CD4-positive, alpha-beta T cell treated with Interleukin-4 for 1 hour (primary cell): Measurements from ENCODE around the gene INPP5D.
"Not testable (repeated sequence)": the region's sequence is repeated elsewhere in the genome, so short reads cannot be mapped to it uniquely, and the experiment has no call there.

Source experiments
- DNase-seq, 2 donors: peaks; one replicate each; pipeline ENCODE4 v3.0.0-alpha.2; 2020 to 2022

INPP5D gene

DNA sequence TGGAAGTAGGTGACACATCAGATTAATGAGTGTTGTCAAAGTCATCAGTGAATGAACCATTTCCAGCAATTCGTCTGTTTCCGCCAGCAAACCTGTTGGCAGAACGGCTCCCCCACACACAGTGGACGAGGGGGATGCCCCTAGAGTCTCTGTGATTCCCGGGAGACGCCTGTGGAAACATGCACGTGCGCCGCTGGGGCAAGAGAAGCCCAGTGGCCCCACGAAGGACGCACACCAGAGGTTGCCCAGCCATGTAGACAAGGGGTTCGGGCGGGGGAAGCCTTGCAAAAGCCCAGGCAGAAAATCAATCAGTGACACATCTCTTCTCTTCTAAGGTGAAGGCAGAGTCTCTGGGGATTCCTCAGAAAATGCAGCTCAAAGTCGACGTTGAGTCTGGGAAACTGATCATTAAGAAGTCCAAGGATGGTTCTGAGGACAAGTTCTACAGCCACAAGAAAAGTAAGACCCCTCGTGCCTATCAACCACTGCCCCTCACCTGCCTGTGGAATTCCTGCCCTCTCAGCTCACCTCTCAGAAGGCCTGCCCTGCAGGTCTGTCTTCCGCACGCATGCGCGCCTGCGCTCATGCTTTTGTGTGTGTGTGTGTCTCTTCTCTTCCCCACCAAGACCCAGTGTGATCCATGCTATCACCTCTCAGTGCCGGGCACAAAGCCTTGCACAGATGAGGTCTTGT, 87.1 kb downstream of the INPP5D start:
- no peak for DNase-seq

DNA sequence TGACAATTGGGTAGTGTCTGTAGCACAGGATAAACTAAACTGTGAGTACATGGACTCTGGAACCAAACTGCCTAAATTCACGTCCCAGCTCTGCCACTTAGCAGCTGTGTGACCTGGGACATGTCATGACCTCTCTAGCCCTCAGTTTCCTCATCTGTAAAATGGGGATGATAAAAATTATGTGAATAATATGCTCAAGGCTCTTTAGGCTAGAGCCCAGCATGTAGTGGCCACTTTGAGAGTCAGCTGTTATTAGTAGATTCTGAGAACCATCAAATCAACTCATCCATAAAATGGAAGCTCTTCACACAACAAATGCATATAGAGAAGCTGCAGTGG, 87.7 kb downstream of the INPP5D start:
- no peak for DNase-seq

DNA sequence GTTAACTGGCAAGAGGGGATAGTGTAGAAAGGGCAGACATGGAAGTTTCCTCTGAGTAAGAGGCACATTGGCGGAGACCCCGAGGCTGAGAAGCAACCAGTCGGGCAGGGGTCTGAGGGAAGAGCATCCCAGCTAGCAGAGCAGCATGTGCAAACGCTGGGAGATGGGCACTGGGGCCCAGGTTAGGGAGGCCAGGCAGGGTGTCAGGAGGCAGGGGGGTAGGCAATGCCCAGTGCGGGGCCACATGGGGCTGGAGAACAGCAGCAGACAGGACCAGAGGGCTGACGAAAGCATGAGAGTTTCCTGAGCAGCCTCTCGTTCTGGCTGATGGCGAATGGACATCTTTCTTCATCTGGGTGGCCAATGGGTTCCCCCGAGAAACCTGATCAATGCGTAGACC, 88.2 kb downstream of the INPP5D start:
- DNase-seq, result no peak

DNA sequence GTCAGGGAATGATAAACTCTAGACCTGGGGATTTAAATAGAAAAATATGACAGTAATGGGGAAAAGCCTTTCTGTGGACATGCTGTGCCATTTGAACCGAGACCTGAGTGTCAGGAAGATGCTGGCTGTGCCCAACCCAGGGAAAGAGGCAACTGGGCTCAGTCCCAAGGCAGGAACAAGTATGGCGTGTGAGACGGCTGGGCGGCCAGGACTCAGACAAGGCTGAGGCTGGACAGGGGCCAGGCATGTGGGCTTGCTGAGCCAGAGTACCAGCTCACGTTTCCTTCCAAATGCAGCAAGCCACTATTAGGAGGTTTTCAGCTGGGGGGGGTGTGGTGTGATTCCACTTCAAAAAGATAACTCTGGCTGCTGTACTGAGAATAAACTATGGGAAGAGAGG, 92.4 kb downstream of the INPP5D start:
- DNase-seq, result no peak

DNA sequence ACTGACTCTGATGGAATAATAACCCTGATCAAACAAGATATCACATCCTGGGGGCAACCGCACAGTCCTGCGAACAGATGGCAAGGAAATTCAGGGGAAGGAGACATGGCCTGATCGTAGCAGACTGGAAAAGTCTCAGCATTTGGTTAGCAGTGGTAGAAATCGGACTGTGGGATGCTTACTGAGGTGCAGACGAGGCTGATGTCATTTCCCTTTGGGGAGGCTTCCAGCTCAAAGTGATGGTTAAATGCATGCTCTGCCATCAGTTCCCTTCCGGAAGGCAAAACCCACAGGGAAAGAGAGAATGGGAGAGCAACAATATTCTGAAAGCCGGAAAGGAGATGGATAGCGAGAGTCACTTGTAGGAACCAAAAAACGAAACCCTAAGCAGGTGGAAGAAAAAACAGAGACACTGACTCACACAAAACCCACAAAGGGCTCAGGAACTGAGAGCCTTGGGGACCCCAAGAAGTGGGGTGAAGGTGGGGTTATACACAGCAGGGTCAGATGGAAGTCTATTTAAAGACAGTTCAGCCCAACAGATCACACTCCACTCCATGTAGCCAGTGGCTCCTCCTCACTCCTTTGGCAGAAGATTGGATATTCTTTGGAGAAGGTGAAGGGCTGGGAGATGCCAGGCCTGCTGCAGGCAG, 93.1 kb downstream of the INPP5D start:
- DNase-seq, result no peak

DNA sequence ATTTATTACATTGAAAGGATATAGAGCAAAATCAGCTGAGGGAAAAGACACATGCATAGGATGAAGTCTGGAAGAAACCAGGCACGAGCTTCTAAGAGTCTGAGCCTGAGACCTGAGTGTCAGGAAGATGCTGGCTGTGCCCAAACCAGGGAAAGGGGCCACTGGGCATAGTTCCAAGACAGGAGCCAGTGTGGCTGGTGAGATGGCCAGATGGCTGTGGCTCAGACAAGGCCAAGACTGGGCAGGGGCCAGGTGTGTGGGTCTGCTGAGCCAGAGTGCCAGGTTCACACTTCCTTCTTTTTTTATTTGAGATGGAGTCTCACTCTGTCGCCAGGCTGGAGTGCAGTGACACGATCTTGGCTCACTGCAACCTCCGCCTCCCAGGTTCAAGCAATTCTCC, 95.9 kb downstream of the INPP5D start:
- no peak for DNase-seq

DNA sequence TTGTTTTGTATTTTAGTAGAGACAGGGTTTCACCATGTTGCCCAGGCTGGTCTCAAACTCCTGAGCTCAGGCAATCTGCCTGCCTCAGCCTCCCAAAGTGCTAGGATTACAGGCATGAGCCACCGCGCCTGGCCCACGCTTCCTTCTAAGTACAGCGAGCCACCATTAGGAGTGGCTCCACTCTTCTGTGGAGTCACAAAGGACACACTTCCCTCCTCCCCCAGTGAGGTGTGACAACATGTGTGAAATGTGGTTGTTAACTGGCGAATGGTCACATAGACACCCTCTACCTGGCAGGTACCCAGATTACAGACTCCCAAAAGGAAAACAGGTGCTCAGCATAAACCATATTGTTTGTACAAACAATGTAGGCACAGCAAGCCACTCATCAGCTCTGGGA, 96.3 kb downstream of the INPP5D start:
- not testable (repeated sequence) for DNase-seq

DNA sequence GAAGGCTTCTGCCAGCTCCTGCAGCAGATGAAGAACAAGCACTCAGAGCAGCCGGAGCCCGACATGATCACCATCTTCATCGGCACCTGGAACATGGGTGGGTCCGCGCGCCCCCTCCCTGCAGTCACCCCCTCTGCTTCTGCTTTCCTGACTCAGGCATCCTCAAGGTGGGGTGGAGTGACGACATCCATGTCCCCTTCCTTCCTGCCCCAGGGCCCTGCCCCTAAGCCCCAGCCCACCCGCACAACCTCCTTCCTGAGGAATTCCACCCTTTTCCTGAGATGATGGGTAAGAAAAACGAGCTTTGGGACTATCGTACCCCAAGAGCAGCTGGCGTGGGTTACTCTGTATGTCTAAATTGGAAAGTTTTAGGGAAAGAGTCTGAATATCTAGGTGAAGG, 101.6 kb downstream of the INPP5D start:
- DNase-seq, result no peak

DNA sequence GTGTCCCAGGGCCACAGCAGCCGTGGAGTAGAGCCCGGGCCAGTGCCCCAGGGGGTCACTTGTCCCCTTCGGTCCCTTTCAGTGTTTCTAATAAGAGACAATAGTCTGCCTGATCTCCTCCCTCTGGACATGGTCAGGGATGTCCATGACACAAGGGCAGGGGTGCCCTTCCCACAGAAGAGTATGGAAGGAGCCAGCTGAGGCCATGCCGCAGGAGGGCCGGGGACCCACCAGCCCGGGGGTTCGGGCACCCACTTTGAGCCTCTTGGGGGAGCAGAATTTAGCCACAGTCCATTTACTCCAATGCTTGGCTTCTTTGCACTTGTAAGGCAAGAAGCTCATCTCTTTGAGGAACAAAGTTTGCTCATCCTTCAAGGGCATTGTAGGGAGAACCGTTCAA, 102.6 kb downstream of the INPP5D start:
- DNase-seq, result no peak

DNA sequence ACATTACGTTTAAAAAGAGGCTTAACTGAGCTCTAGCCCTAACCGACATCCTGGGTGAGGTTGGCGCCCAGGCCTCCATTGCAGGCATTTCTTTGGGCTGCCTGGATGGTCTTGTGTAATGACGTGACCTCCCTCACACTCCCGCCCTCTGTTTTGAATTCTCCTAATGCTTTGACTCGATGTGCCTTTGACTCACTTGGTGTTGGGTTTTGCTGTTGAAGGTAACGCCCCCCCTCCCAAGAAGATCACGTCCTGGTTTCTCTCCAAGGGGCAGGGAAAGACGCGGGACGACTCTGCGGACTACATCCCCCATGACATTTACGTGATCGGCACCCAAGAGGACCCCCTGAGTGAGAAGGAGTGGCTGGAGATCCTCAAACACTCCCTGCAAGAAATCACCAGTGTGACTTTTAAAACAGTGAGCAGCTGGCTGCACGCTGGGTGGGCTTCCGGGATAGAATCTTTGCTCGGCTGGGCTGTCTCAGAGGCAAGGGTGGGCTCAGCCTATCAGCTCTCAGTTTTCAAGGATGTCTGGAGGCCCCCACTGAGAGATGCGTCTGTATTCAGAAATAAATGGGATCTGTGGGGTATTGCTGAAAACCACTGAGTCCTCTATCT, 103.5 kb downstream of the INPP5D start:
- DNase-seq, result no peak

DNA sequence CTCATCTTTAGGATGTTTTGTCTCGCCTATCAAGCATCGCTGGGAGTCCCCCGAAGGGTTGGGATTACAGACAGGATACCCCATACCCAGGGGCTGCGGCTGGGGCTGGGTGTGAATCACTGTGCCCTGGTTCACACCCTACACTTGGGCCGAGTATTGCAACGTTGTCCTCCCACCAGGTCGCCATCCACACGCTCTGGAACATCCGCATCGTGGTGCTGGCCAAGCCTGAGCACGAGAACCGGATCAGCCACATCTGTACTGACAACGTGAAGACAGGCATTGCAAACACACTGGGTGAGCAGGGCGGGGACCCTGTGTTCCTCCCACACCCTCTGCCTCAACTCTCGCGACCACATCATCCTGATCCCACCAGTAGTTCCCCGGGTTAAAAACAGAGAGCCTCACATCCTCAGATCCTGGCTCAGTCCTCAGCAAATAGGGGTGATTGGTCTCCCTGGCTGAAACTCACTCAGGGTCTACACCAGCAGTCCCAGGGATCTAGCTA, 104.0 kb downstream of the INPP5D start:
- no peak for DNase-seq

DNA sequence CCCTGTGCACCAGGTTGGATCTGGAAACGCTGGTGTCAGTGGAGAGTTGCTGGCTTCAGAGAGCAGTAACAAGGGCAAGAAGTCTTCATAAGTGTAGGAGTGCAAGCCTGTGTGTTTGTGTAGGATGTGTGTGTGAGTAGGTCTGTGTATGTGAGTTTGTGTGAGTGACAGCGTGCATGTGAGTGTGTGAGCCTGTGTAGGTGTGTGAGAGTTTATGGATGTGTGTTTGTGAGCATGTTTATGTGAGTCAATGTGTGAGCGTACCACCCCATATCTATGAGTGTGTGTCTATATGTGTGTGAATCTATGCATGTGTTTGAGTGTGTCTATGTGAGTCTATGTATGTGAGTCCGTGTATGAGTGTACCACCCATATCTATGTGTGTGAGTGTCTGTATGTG, 104.8 kb downstream of the INPP5D start:
- no peak for DNase-seq

DNA sequence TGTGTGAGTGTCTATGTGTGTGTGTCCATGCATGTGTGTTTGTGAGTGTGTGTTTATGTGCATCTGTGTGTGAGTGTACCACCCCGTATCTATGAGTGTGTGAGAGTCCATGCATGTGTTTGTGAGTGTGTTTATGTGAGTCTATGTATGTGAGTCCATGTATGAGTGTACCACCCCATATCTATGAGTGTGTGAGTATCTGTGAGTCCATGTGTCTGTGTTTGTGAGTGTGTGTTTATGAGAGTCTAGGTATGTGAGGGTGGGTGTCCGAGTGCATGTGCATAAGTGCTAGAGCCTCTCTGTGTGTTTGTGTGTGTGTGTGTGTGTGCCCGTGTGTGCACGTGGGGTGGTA, 105.4 kb downstream of the INPP5D start:
- no peak for DNase-seq

DNA sequence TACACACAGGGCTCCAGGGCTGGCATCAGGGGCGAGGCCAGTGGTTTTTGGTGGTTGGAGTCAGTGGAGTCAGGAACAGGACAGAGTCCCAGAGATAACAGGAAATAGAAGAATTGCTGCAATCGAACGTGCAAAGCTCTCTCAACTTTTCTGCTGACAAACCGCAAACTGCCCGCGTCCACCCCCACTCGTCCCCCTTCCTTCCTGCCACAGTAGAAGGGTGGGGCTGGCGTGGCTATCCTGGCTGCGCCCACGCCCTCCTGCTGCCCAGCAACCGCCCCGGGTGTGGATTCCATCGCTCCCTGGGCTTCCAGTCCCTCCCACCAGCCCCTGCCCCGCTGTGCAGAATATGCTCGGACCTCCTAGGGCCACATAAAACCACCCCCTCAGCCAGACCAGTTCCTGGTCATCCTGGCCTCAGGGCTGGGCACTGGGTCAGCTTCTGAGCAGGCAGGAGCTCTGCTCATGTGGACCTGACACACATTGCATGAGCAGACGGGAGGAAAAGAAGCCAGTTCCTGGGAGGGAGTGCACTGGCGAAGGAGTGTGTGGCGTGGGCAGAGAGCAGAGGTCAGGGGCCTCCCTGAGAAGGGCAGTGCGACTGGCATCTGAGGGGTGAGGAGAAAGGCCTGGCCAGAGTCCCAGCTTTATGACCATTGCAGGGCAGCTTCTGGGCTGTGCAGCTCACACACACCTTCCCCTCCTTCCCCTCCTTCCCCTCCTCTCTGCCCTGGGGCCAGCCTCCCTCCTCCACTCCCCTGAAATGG, 105.9 kb downstream of the INPP5D start:
- DNase-seq, result peak; percentile 50 to 55

DNA sequence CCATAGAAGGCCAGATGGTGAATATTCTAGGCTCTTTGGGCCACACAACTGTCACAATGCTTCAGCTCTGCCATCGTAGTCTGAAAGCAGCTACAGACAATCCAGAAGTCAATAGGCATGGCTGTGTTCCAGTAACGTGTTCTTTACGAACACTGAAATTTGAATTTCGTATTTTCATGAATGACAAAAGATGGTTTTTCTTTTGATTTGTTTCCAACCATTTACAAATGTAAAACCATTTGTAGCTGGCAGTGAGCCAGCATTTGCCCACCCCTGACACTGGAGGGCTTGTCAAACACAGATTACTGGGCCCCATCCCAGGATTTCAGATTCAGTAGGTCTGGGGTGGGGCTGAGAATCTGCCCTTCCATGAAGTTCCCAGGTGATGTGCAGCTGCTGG, 108.3 kb downstream of the INPP5D start:
- DNase-seq, result no peak

DNA sequence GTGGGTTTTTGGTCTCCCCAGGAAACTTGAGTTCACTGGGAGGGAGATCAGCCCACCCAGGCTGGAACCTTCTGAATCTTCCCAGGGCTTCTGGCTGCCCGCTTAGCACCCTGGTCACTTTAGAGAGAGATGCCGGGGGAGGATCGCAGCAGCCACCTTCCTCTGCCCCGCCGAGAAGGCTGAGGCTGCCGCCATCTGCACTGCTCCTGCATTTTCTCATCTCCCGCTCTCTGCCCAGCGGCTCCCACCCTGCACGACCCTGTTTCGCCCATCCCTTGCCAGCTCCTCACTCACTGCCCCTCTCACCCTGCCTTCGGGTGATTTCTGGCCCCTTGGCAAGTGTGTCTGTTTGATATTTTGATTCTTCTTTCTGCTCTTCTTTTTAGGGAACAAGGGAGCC, 108.8 kb downstream of the INPP5D start:
- no peak for DNase-seq

DNA sequence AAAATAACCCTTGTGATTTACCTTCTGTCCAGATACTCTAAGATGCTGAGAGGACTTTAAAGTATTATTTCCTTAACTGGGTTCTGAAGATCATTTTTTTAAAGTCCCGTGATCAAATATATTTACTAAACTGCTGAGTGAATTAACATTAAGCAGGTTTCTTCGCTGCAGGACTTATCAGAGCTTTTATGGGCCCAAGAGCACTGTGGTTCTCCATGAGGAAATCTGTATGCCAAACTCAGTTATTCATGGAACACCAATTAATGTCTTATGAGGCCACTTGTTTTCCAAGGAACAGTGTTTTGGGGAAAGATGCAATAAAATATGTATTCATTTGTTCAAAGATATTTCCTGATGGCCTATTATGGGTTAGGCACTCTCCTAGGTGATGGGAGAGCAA, 111.2 kb downstream of the INPP5D start:
- DNase-seq, result no peak

DNA sequence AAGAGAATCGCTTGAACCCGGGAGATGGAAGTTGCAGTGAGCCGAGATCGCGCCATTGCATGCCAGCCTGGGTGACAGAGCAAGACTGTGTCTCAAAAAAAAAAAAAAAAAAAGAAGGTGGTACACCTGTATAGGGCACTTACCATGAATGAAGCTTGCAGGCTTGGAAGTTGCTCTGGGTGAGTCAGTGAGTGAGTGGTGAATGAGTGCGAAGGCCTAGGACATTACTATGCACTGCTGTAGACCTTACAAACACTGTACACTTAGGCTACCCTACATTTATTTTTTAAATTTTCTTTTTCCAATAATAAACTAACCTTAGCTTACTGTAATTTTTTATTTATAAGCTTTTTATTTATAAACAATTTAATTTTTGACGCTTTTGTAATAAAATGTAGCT, 113.0 kb downstream of the INPP5D start:
- no peak for DNase-seq

DNA sequence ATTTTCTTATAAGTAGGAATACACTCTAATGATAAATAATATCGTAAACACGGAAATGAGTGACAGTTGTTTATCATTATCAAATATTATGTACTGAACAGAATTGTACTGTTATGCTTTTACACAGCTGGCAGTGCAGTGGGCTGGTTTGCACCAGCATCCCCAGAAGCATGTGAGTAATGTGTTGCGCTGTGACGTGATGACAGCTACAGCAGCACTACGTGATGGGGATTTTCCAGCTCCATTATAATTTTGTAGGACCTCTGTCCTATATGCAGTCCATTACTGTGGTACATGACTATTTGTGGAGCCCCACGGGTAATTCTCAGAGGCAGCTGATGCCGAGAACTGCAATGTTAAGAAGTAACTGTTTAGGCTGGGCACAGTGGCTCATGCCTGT, 114.0 kb downstream of the INPP5D start:
- no peak for DNase-seq

DNA sequence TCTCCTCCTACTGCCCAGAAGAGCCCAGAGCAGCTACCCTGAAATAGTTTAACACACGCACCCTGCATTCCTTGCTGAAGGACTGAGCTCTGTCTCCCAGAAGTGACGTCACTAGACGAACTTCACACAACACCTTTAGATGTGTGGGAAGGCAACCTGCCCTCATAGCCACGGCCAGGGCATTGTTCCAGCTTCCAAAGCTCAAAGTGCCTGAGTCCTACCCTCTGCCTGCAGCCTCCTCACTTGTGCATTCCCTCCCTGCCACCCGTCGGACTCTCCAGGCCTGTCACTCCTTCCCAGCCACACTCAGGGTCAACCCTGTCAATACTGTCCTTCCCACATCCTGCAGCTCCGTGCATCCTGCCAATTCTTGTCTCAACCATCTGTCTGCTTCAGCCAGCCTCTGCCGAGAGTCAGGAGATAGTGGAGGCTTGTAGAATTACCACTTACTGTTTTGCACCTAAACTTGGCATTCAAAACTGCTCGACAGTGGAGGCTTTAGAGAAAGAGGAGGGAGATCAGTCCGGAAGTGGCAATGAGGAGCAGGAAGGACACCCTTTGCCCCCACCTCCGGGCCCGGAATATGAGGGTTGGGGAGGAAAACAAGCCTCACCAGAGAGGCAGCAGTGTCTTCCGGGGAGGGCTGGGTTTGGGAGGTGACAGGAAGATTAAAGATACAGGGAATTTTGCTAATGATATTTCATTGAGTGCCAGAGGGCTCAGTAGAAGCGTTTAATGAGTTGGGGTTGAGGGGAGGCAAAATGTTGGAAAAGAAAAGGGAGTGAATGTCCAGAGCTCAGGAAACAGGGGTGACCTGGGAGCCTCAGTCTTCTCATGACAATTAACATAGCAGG, 119.1 kb downstream of the INPP5D start:
- DNase-seq, result no peak

DNA sequence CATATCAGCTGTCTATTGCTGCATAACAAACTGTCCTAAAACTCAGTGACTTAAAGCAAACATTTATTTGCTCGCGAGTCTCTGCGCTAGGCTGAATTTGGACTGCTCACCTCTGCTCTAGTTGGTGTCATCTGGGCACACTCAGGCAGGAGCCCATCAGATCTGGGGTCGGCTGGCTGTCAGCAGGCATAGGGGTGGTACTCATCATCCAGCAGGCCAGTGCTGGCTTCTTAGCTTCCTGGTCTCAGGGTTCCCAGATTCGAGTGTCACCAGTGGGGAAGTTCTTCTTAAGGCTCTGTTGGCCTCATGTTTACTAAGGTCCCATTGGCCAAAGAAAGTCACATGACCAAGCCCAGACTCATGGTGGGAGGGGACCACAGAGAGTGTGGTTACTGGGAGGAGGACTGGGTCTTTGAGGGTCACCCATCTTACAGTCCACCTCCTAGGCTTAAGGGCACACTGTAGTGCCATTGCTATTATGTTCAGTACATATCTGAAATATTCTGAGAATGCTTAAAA, 119.8 kb downstream of the INPP5D start:
- peak in 1 of 2 donors; percentile 27 for DNase-seq

DNA sequence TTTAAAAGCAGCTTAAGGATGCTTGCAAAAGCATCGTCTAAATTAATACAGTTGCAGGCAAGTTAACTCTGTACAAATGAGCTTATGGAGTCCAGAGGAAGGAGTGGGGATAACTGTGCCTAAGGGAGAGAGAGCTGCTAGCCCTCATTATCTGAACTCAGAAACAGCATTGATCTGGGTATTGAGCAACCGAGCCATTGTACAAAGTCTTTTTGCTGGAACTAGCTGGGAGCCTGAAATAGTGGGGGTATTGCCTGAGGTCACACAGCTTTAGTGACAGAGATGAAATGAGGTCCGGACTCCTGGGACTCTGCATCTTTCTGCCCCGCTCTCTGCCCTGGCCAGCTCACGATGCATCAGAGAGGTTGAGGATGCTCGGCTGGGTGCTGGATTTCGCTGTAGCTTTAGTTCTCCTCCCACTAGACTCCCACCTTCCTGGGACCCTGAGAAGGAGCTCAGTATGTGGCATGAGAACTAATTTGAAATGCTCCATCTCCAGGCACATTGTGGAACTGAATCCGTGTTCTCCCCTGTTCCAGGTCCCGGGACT, 123.8 kb downstream of the INPP5D start:
- no peak for DNase-seq
